ENCODE measurements around the gene C1orf210. TPM values are rescaled to one million over a fixed set of nuclear protein-coding genes. Genes with fewer than 3 reads are reported as not detected.

C1orf210 gene
- total and polyA plus RNA-seq, 9 donors: 0.42 to 2.1 (median 0.72) TPM; not detected in 4

DNA sequence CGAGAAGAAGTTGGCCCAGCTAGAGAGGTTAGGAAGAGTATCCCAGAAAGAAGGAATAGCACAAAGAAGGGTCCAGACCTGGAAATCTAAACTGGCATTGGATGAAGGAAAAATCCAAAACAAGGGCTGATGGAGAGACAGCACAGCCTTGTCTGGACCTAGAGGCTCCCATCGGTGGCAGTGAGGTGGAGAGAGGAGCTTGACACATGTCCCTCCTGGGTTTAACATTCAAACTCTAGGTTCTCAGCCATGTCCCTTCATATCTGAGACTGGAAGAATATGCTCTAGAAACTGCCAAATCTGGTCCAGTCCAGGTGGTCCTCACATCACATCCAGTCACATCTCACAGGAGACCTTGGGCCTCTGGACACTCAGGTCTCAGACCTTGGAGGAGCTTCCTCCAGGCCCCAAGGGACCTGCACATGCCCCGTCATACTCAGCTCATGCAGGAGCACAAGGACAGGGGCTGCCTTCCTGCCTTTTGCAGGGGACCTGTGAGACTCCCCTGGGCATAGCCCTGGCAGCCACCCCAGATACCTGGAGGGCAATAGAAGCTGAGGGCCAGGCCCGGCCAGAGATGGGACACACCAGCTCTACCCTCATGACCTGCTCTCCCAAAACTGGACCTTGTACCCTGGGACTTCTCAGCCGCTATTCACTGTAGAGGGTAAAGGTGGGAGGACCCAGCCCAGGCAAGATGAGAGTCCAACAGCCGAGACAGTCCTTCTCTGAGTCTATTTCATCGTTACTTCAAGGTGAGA lies 8.1 kb downstream of the C1orf210 start:
- Histone ChIP-seq H3K9me3 (no peaks in the 10 kb centered on the region), H3K4me1 (ENCODE audit: insufficient read depth) (peaks cover 3% of the 10 kb centered on the region), H3K27ac (no peak overlapping the region), H3K27me3 (no peaks in the 10 kb centered on the region), H3K36me3 (no peaks in the 10 kb centered on the region), H3K4me3 (no peak overlapping the region)
- WGBS, 3 donors: 85 to 88% (median 87%) methylated on average over 7 of the region's 7 CpGs
- TF ChIP-seq POLR2A (IDR thresholded peaks at IDR 0.05): no peak
- no peak for TF ChIP-seq EP300 (IDR thresholded peaks at IDR 0.05)
- TF ChIP-seq, protein P1, sequence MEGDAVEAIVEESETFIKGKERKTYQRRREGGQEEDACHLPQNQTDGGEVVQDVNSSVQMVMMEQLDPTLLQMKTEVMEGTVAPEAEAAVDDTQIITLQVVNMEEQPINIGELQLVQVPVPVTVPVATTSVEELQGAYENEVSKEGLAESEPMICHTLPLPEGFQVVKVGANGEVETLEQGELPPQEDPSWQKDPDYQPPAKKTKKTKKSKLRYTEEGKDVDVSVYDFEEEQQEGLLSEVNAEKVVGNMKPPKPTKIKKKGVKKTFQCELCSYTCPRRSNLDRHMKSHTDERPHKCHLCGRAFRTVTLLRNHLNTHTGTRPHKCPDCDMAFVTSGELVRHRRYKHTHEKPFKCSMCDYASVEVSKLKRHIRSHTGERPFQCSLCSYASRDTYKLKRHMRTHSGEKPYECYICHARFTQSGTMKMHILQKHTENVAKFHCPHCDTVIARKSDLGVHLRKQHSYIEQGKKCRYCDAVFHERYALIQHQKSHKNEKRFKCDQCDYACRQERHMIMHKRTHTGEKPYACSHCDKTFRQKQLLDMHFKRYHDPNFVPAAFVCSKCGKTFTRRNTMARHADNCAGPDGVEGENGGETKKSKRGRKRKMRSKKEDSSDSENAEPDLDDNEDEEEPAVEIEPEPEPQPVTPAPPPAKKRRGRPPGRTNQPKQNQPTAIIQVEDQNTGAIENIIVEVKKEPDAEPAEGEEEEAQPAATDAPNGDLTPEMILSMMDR (IDR thresholded peaks at IDR 0.05): no peak
- intact Hi-C loops (cut with DNase I): no loop called here
- peak in 1 of 5 donors; percentile 19 for DNase-seq

DNA sequence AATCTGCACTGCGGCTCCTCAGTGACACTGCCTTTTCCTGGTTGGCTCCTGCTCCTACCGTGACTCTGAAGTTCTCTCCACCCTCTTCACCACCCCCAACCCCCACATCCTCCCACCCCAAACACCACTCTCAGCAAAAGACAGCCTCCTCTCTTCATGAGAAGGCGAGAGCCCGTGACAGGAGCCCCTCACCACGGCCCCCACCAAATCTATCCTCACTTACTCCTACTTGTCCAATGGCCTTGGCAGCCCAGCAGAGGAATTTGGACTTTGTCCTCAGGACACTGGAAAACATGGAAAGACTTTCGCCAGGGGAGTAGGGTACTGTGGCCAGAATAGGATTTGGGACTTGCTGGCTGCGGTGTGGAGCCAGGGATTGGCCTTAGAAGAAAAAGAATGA lies 8.7 kb downstream of the C1orf210 start:
- no peak for DNase-seq

DNA sequence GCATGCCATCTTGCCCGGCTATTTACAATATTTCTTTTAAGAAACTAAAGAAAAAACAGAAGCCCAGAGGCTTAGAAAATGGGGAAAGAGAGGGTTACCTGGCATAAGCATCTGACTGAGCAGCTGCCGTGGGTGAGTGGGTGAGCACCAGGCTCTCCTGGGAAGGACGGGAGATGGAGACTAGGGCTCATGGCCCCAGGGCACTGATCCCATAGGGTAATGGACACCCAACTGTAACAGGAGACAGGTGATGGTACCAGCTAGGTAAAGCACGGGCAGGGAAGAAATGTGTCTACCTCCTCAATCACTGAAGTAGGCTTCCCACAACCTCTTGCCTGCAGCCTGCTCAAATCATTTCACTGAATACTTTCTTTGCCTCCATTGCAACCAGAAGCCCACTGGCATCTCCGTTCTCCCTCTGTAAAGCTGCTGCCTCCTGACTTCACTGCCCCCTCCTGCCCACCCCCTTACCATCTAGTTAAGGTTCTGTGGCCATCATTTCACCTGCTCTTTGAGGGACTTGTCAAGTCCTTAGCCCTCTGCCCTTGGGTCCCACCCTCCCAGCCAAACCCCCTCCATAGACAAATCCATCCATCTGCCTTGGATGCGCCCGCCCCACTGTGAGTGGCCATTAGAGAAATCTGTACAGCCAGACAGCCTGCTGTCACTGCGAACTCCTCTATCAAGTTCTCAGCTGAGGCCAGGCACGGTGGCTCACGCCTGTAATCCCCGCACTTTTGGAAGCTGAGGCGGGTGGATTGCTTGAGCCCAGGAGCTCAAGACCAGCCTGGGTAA lies 9.4 kb downstream of the C1orf210 start:
- Histone ChIP-seq H3K27me3 (no peaks in the 10 kb centered on the region), H3K4me3 (no peak overlapping the region), H3K9me3 (no peaks in the 10 kb centered on the region), H3K36me3 (no peaks in the 10 kb centered on the region), H3K4me1 (ENCODE audit: insufficient read depth) (peaks cover 3% of the 10 kb centered on the region), H3K27ac (no peak overlapping the region)
- peak in 2 of 5 donors; percentile 6 for DNase-seq
- 72 to 81% (median 80%) methylated on average over 12 of the region's 12 CpGs for WGBS, 3 donors
- TF ChIP-seq, protein P1 (IDR thresholded peaks at IDR 0.05): no peak
- TF ChIP-seq EP300 (IDR thresholded peaks at IDR 0.05): no peak
- TF ChIP-seq POLR2A (IDR thresholded peaks at IDR 0.05): no peak
- intact Hi-C loops (cut with DNase I): no loop called here

More for the DNA sequence above, 8.7 kb downstream of the C1orf210 start:
- Histone ChIP-seq H3K9me3 (no peaks in the 10 kb centered on the region), H3K4me1 (ENCODE audit: insufficient read depth) (peaks cover 3% of the 10 kb centered on the region), H3K27me3 (no peaks in the 10 kb centered on the region), H3K4me3 (no peak overlapping the region), H3K27ac (no peak overlapping the region), H3K36me3 (no peaks in the 10 kb centered on the region)
- intact Hi-C loops (cut with DNase I): no loop called here
- TF ChIP-seq, protein P1 (IDR thresholded peaks at IDR 0.05): no peak
- no peak for TF ChIP-seq EP300 (IDR thresholded peaks at IDR 0.05)
- TF ChIP-seq POLR2A (IDR thresholded peaks at IDR 0.05): no peak
- WGBS, 3 donors: 27 to 35% (median 27%) methylated on average over 7 of the region's 7 CpGs

DNA sequence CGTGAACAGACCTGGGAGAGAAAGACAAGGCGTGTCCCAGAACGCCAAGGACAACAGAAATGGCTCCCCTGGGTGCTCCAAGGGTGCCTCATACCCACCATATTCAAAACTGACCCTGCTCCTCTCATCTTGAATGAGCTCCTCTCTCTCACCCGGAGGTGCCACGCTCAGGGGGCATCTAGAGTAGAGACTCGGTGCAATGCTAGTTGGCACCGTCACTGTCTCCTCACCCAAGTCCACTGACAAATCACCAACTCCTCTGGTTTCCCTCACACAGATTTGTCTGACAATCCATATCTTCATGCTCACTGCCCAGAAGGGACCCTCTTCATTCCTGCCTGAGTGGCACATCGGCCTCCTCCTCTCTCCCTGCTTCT lies 10.6 kb downstream of the C1orf210 start:
- H3K27ac ChIP-seq: no peak overlapping the region
- intact Hi-C loops (cut with DNase I): no loop called here
- DNase-seq: peak in 1 of 5 donors; percentile 28
- 70 to 83% (median 71%) methylated on average over 8 of the region's 8 CpGs for WGBS, 3 donors
- H3K9me3 ChIP-seq: no peaks in the 10 kb centered on the region
- TF ChIP-seq, protein P1 (IDR thresholded peaks at IDR 0.05): no peak
- no peak for TF ChIP-seq POLR2A (IDR thresholded peaks at IDR 0.05)
- no peak for TF ChIP-seq EP300 (IDR thresholded peaks at IDR 0.05)
- no peaks in the 10 kb centered on the region for H3K27me3 ChIP-seq
- H3K4me1 ChIP-seq (ENCODE audit: insufficient read depth): peaks cover 3% of the 10 kb centered on the region
- H3K36me3 ChIP-seq: no peaks in the 10 kb centered on the region
- no peak overlapping the region for H3K4me3 ChIP-seq
